Measurements from ENCODE around the gene ELOVL5. TPM values are rescaled to one million over a fixed set of nuclear protein-coding genes. Genes with fewer than 3 reads are reported as not detected.

ELOVL5 gene
- total RNA-seq, 2 experiments from 2014 or later, result 157 to 162 TPM

DNA sequence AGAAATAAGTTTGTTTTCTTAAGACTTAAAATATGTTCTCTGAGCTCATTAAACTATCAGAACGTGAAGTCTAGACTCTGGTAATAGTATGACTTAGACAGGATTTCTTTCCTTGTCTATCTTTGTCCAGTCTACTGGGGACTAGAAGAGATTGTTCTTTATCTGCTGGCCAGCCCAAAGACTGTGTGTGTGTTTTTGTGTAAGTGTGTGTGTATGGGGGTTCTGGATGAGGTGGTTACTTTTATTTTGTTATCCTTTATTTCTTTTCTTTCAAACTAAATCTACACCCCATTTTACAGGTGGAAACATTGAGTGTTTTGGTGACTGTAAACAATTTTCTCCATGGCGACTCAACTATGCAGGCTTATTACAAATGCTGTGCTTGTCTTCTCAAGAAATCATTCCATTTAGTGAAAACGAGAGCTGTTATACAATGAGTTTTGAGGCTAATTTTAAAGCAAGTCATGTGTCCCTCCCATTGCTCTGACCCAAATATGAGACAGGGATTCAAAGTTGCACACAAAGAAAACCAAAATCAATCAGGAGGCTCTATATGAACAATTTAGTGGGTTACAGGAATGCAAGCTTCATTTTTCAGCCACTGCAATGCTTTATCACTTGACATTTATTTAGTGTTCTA is 97.6 kb downstream of the ELOVL5 start:
- ChIA-PET POLR2A (interaction anchor here (1.1 to 1.2 kb wide), 2 partner anchors 97 to 159 kb away, joined by 3 read pairs; no protein-coding TSS in a partner anchor), CTCF (no interaction called here)
- Mint-ChIP-seq H3K4me3 (no peak overlapping the region), H3K27me3 (no peaks in the 10 kb centered on the region), H3K4me1 (no peaks in the 10 kb centered on the region), H3K27ac (no peak overlapping the region), H3K9me3 (no peaks in the 10 kb centered on the region), H3K36me3 (ENCODE audit: low read depth) (peaks cover 6% of the 10 kb centered on the region)
- DNase-seq, result no peak

DNA sequence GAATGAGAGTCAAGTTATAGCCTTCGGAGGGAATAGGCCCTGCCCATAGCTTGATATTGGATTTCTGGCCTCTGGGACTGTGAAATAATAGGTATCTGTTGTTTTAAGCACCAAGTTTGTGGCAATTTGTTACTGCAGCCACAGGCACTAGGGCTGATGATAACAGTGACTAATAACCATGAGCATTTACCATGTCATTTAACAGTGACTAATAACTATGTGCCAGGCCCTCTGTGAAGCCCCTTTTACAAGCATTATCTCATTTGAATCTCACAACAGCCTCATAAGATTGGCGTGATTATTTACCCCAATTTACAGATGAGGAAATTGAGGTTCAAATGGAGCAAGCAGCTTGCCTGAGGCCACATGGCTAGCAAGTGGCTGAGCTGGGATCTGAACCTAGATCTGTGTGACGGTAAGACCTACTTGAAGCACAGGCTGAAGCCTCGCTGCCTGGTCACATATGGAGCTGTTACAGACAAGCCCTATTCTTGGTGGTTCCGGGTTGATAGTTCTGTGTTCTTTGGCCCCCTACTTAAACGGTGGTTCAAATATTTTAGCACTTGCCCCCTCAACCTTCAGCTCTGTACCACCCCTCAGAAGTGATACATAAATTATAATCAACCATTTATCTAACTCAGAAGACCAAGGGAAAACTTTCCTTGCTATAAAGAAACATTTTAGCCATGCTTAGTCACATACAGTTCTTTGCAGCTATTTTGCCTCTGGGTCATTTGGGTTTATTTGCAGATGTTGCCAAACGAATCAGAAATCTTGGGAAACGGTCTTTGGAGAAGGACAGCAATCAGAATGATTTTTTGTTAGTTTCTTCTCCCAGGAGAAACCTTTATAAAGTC is 98.3 kb downstream of the ELOVL5 start:
- ChIA-PET CTCF (no interaction called here), POLR2A (interaction anchor here (1.2 kb wide), 1 partner anchor 97 kb away, joined by 3 read pairs; no protein-coding TSS in a partner anchor)
- no peak for DNase-seq
- Mint-ChIP-seq H3K4me3 (no peak overlapping the region), H3K4me1 (peaks cover under 1% of the 10 kb centered on the region), H3K27ac (no peak overlapping the region), H3K27me3 (no peaks in the 10 kb centered on the region), H3K36me3 (ENCODE audit: low read depth) (no peaks in the 10 kb centered on the region), H3K9me3 (no peaks in the 10 kb centered on the region)

DNA sequence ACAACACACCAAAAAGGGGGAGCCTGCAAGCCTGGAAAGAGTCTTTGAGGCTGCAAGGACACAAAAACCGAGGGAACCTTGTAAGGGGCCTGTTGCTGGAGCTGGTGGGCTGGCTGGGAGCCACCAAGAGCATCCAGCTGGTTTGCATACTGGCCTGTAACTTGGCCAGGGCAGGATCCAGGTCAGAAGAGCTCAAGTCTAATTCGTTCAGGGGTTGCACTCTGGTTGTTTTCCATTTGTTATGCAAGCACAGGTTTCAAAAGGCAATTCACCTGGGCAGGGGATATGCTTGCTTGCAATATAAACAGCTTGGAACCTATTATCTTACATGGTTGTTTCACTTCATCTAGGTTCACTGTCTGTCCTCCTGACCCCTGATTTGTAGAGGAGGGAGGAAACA is 101.8 kb downstream of the ELOVL5 start:
- no peaks in the 10 kb centered on the region for H3K36me3 Mint-ChIP-seq (ENCODE audit: low read depth)
- no peaks in the 10 kb centered on the region for H3K9me3 Mint-ChIP-seq
- ChIA-PET CTCF (no interaction called here), POLR2A (no interaction called here)
- H3K27me3 Mint-ChIP-seq, result no peaks in the 10 kb centered on the region
- no peak overlapping the region for H3K27ac Mint-ChIP-seq
- H3K4me1 Mint-ChIP-seq, result peaks cover 3% of the 10 kb centered on the region
- DNase-seq, result no peak
- no peak overlapping the region for H3K4me3 Mint-ChIP-seq

DNA sequence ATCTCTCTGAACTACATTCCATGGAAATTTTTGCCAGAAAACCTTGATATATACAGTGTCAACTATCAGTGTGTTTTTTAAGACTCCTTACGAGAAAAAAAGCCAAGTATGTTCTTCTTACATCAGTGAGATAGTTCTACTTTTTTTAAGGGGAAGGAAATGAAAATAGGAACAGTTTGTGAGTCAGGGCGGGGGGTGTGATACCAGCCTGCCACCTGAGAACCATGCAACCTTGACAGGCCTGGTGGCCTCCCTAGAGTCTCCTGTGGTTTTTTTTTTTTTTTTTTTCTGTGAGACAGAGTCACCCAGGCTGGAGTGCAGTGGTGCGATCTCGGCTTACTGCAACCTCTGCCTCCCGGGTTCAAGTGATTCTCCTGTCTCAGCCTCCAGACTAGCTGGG is 103.8 kb downstream of the ELOVL5 start:
- Mint-ChIP-seq H3K4me1 (peaks cover 18% of the 10 kb centered on the region), H3K27me3 (no peaks in the 10 kb centered on the region), H3K9me3 (no peaks in the 10 kb centered on the region), H3K27ac (no peak overlapping the region), H3K4me3 (no peak overlapping the region), H3K36me3 (ENCODE audit: low read depth) (no peaks in the 10 kb centered on the region)
- ChIA-PET POLR2A (no interaction called here), CTCF (no interaction called here)
- no peak for DNase-seq

DNA sequence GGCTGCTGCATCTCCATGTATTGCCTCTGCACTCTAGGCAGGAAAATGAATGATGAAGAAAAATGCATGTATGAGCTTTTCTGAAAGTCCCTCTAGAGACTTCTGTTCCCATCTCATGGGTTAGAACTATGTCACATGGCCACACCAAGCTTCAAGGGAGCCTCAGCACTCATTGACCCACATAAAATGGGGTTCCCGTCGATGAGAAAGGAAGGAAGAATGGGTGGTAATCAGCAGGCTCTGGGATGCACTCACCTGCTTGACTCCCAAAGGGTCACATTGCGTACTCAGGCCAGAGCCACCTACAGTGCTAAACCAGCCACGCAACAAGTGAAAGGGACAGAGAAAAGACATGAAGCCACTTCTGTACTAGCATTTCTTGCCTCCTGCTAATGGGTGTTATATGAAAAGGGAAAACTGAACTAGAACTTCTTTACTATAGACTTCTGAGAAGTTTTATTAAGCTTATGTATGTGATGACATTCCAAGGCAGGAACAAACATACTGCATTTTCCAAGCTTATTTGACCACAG is 104.3 kb downstream of the ELOVL5 start:
- POLR2A ChIA-PET, result no interaction called here
- Mint-ChIP-seq H3K27me3 (no peaks in the 10 kb centered on the region), H3K27ac (no peak overlapping the region), H3K4me3 (no peak overlapping the region), H3K36me3 (ENCODE audit: low read depth) (no peaks in the 10 kb centered on the region), H3K9me3 (no peaks in the 10 kb centered on the region), H3K4me1 (peaks cover 20% of the 10 kb centered on the region)
- no peak for DNase-seq
- CTCF ChIA-PET, result no interaction called here

DNA sequence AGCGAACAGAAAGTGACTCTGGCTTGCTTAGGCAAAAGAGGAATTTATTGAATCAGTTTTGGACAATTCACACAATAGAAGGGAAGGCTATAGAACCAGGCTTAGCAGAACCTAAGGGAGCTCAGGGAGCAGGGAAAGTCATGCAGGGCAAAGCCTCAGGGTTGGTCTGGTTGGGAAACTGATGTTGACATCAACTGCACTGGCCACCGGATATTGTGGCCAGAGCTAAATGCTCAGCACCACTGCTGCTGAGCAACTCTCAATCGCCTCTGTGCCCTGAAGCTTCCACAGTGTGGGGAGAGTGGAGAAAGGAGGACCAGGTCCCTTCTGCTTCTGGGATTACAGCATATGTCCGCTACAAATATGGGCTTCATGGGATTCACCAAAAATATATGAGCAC is 106.8 kb downstream of the ELOVL5 start:
- H3K9me3 Mint-ChIP-seq, result no peaks in the 10 kb centered on the region
- peaks cover 3% of the 10 kb centered on the region for H3K36me3 Mint-ChIP-seq (ENCODE audit: low read depth)
- POLR2A ChIA-PET, result no interaction called here
- H3K27me3 Mint-ChIP-seq, result no peaks in the 10 kb centered on the region
- peaks cover 23% of the 10 kb centered on the region for H3K4me1 Mint-ChIP-seq
- no peak overlapping the region for H3K27ac Mint-ChIP-seq
- no peak for DNase-seq
- no peak overlapping the region for H3K4me3 Mint-ChIP-seq
- CTCF ChIA-PET, result no interaction called here

DNA sequence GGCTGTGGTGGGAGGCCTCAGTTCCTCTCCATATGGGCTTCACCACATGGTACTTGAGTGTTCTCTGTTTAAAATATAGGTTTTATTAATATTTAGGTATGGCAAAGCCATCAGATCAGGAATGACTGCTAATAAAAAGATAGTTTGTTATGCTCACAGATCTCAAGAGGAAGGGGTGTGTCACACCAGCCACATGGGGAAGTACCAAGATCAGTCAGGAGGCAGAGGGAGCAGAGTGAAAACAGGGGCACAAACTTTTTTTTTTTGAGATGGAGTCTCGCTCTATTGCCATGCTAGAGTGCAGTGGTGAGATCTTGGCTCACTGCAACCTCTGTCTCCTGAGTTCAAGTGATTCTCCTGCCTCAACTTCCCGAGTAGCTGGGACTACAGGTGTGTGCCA is 108.0 kb downstream of the ELOVL5 start:
- H3K4me3 Mint-ChIP-seq, result no peak overlapping the region
- peaks cover 32% of the 10 kb centered on the region for H3K4me1 Mint-ChIP-seq
- ChIA-PET POLR2A (no interaction called here), CTCF (no interaction called here)
- H3K27ac Mint-ChIP-seq, result no peak overlapping the region
- no peaks in the 10 kb centered on the region for H3K27me3 Mint-ChIP-seq
- peaks cover 3% of the 10 kb centered on the region for H3K36me3 Mint-ChIP-seq (ENCODE audit: low read depth)
- no peaks in the 10 kb centered on the region for H3K9me3 Mint-ChIP-seq
- no peak for DNase-seq

DNA sequence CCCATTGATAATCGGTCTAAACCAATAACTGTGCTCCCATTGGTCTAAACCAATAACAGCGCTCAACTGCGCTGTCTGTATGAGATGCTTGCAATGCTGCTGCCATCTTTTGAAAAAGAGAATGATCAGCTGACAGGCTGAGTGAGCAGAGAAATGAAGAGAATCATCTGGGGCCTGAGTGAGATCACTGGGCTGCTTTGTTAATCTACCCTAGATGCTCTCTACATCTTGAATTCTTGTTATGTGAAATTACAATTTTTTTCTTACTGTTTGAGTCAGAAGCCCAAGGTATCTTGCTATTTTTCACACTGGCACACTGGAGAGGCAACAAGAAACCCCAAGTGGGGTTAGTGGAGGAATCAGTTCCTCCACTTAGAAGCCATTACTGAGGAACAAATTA is 108.6 kb downstream of the ELOVL5 start:
- Mint-ChIP-seq H3K27ac (no peak overlapping the region), H3K9me3 (no peaks in the 10 kb centered on the region)

DNA sequence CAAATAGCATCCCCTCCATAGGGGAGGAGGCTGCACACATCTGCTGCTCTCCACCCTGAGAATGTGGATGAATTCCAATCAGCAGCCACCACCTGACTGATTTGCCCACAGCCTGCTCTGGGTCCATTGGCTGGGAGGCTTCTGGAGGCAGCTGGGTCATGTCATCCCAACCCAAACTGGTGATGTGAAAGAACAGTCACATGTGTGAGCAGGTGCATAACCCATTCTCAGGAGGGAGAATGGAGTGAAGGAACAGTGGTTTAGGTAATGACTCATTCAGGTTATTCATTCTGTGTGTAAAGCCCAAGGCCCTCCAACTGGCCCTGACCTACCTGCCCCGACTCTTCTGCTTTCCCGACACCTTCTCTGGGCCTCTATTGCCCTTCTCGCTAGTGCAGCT is 109.2 kb downstream of the ELOVL5 start:
- Mint-ChIP-seq H3K4me1 (peaks cover 37% of the 10 kb centered on the region), H3K4me3 (no peak overlapping the region), H3K36me3 (ENCODE audit: low read depth) (peaks cover 3% of the 10 kb centered on the region), H3K27me3 (no peaks in the 10 kb centered on the region), H3K9me3 (no peaks in the 10 kb centered on the region), H3K27ac (no peak overlapping the region)
- POLR2A ChIA-PET, result interaction anchor here (1.2 kb wide), 1 partner anchor 17 kb away, joined by 4 read pairs; no protein-coding TSS in a partner anchor
- no peak for DNase-seq
- CTCF ChIA-PET, result no interaction called here

More for the DNA sequence above, 108.6 kb downstream of the ELOVL5 start:
- peaks cover 3% of the 10 kb centered on the region for H3K36me3 Mint-ChIP-seq (ENCODE audit: low read depth)
- no peak overlapping the region for H3K4me3 Mint-ChIP-seq
- DNase-seq, result no peak
- ChIA-PET POLR2A (no interaction called here), CTCF (no interaction called here)
- H3K27me3 Mint-ChIP-seq, result no peaks in the 10 kb centered on the region
- peaks cover 36% of the 10 kb centered on the region for H3K4me1 Mint-ChIP-seq

DNA sequence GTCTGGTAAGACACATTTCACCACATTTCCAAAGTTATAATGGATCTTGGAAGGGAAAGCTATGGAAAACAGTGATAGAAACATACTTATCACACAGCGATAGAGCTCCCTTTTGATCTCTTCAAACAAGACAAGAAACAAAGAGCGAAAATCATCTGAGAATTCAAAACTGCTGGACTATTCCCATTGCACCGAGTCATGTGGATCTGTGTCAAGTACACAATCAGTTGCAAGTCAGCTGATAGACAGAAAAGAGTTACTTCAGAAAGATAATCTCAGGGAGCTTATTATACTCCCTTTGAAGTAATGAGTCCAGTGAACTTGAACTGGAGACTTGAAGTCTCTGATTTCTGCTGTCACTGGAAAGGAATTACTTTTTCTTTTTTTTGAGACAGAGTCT is 110.4 kb downstream of the ELOVL5 start:
- H3K27ac Mint-ChIP-seq, result no peak overlapping the region
- no peaks in the 10 kb centered on the region for H3K9me3 Mint-ChIP-seq
- DNase-seq, result no peak
- H3K36me3 Mint-ChIP-seq (ENCODE audit: low read depth), result peaks cover 3% of the 10 kb centered on the region
- peaks cover 37% of the 10 kb centered on the region for H3K4me1 Mint-ChIP-seq
- POLR2A ChIA-PET, result interaction anchor here (1.0 to 1.2 kb wide), 2 partner anchors 19 to 110 kb away, joined by 4 read pairs; partner anchors contain the start of gene ELOVL5
- no peaks in the 10 kb centered on the region for H3K27me3 Mint-ChIP-seq
- no peak overlapping the region for H3K4me3 Mint-ChIP-seq
- CTCF ChIA-PET, result no interaction called here

DNA sequence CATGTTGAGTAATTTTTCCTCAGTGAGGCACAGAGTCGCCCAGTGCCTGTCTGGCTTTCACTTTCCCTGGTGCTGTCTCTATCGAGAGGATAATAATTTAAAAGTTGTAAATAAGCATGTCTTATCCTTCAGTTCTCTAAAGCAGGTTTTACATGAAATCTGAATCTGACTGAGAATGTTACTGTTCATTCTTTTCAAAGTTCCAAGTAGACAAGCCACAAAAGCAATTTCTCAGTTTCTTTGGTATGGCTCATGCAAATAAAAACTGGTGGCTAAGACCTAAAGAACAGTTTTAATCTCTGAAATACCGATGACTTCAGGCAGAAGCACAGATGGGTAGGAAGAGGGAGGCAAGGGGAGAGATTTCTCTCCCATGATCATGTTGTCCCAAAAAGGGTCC is 112.5 kb downstream of the ELOVL5 start:
- Mint-ChIP-seq H3K36me3 (ENCODE audit: low read depth) (peaks cover 3% of the 10 kb centered on the region), H3K27ac (peak overlapping the region; percentile 36), H3K27me3 (no peaks in the 10 kb centered on the region), H3K4me3 (peak overlapping the region; percentile 62), H3K4me1 (peaks cover 48% of the 10 kb centered on the region), H3K9me3 (no peaks in the 10 kb centered on the region)
- ChIA-PET POLR2A (no interaction called here), CTCF (no interaction called here)
- no peak for DNase-seq

DNA sequence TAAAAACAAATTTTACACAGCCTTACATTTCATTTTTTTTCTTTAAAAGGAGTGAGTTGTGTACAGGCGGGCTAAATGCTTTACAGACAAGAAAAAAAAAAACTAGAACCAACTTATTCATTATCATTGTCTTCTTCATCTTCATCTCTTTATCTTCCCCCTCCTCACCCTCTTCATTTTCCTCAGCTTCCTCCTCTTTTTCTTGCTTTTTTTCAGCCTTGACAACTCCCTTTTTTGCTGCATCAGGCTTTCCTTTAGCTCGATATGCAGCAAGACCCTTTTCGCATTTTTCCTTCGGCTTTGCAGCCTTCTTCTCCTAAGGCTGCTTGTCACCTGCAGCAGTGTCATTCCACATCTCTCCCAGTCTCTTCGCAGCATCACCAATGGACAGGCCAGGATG is 113.2 kb downstream of the ELOVL5 start:
- Mint-ChIP-seq H3K4me1 (peaks cover 48% of the 10 kb centered on the region), H3K9me3 (no peaks in the 10 kb centered on the region), H3K4me3 (peak overlapping the region; percentile 62), H3K27ac (peak overlapping the region; percentile 54), H3K27me3 (no peaks in the 10 kb centered on the region), H3K36me3 (ENCODE audit: low read depth) (peaks cover 3% of the 10 kb centered on the region)
- DNase-seq, result no peak
- POLR2A ChIA-PET, result no interaction called here
- CTCF ChIA-PET, result no interaction called here

DNA sequence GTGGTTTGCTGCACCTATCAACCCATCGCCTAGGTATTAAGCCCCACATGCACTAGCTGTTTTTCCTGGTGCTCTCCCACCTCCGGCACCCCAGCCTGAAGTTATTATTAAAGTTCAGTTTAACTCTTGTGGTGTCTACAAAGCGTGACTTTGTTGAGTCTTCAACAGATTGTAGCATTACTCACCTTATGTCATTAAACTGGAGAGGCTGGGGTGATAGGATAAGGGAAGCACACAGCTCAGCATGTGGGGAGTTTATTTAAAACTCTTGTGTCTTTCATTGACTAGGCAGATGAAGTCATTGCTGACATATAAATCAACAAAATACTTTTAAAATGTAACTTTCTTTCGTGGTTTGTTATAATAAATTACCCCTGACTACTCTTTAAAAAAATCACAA is 115.4 kb downstream of the ELOVL5 start:
- H3K36me3 Mint-ChIP-seq (ENCODE audit: low read depth), result peaks cover 3% of the 10 kb centered on the region
- ChIA-PET CTCF (no interaction called here), POLR2A (interaction anchor here (1.4 kb wide), 1 partner anchor 126 kb away, joined by 3 read pairs; no protein-coding TSS in a partner anchor)
- no peaks in the 10 kb centered on the region for H3K27me3 Mint-ChIP-seq
- H3K27ac Mint-ChIP-seq, result no peak overlapping the region
- H3K9me3 Mint-ChIP-seq, result no peaks in the 10 kb centered on the region
- peaks cover 46% of the 10 kb centered on the region for H3K4me1 Mint-ChIP-seq
- DNase-seq, result no peak
- H3K4me3 Mint-ChIP-seq, result no peak overlapping the region
